GM12892 (cell line): Measurements from ENCODE around the gene FBXW4.

Experiments used
- DNase-seq: peaks from one replicate; pipeline ENCODE4 v3.0.0; 2011; ENCODE audit not compliant: insufficient read length
- FAIRE-seq: peaks from 2 replicates; lab custom pipeline; 2011; peaks lifted over from hg19 to GRCh38; lab: Jason Lieb, UNC
- POLR2A ChIP-seq: IDR thresholded peaks from 2 replicates; pipeline ENCODE4 v1.6.1; 2011; ENCODE audit warnings: low read depth, low read length, control low read depth
- POLR2AphosphoS5 ChIP-seq: IDR thresholded peaks from 2 replicates; pipeline ENCODE4 v1.6.1; 2011; ENCODE audit warnings: low read depth, low read length, control low read depth
- TAF1 ChIP-seq: IDR thresholded peaks from 2 replicates; pipeline ENCODE4 v1.6.1; 2011; ENCODE audit warnings: low read depth, mild to moderate bottlenecking, control low read depth, low read length, borderline replicate concordance

Gene FBXW4

GRCh38 chr10:101569622-101570427, 125.1 kb downstream of the FBXW4 start:
- DNase-seq, result peak; percentile 95
- TF ChIP-seq TAF1 (no peak), POLR2AphosphoS5 (no peak), POLR2A (no peak)
- FAIRE-seq, result peak; percentile 85

- no peak for FAIRE-seq
Observed at GRCh38 chr10:101569323-101569621, 125.7 kb downstream of the FBXW4 start.

DNA sequence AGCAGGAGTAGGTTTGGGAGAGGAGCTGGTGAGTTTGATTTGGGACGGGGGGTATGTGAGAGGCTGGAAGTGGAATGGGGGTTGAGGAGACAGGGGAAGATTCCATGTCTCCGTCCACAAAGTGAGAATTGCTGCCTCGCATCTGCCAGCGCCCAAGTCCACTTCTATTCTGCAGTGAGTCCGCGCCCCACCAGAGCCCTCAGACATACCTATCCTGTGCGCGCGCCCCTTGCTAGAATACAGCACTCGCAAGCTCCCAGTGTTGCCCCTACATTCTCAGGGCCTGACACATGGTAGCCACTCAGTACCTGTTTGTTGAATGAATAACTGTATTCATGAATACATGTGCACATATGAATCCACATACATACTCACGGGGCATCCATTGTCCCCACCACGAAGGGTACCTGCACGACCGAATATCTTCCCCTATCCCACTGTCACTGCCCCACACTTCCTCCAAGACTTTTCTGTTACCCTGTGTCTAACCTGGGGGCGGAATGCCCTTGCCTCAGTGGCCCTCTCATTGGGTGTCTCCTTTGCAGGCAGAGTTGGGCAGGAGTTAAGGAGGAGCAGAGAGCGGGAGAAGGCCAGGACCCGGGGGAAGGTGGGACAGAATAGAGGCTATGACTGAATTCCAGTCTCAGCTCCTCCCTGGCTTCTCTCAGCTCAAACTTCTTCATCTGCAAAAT, 126.8 kb downstream of the FBXW4 start:
- DNase-seq, result no peak
- FAIRE-seq, result no peak
- TF ChIP-seq POLR2A (no peak), POLR2AphosphoS5 (no peak), TAF1 (no peak)

More at GRCh38 chr10:101569323-101569621, 125.7 kb downstream of the FBXW4 start:
- no peak for DNase-seq
- no peak for TF ChIP-seq POLR2A
- TF ChIP-seq TAF1, result no peak
- no peak for TF ChIP-seq POLR2AphosphoS5

DNA sequence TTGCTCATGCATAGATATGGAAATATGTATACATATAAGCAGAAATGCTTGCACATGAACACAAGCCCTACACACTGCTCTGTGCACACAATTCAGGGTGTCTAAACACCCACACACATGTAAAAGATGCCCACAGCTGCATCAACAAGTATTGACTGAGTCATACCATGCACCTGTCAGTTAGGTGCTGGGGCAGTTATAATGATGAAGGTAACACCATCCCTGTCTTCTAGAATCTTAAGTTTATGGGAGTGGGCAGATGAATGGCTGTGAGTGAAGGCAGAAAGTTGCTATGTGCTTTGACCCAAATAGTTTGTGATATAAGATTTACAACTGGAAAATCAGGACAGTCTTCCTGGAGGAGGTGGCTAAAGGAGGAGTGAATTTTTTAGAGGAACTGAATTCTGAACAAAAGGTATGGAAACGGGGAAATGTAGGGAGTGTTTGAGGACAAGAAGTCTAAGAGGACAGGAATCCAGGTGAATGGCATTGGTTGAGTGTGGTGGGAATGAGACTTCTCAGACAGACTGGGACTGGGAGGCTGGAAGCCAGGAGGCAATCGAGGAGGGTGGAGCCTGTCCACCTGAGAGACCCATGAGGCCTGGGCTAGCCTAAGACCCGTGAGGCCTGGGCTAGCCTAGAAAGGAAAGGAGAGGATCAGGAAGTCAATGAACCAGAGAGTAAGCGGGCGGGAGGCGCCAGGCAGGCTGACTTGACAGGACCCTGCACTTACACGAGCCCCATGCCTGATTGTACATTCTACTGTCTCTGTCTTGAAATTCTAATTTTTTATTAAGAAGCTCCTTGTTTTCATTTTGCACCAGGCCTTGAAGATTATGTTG, 127.6 kb downstream of the FBXW4 start:
- no peak for TF ChIP-seq POLR2A
- no peak for TF ChIP-seq POLR2AphosphoS5
- no peak for TF ChIP-seq TAF1
- DNase-seq (no peak), FAIRE-seq (peak; percentile 46)

GRCh38 chr10:101566333-101567164, 128.4 kb downstream of the FBXW4 start:
- no peak for FAIRE-seq
- TF ChIP-seq POLR2A, result no peak
- no peak for TF ChIP-seq POLR2AphosphoS5
- TF ChIP-seq TAF1, result no peak

GRCh38 chr10:101565936-101566332, 129.0 kb downstream of the FBXW4 start:
- DNase-seq (no peak), FAIRE-seq (peak; percentile 69)
- TF ChIP-seq TAF1, result no peak
- no peak for TF ChIP-seq POLR2AphosphoS5
- no peak for TF ChIP-seq POLR2A

More at GRCh38 chr10:101566333-101567164, 128.4 kb downstream of the FBXW4 start:
- no peak for DNase-seq

- TF ChIP-seq POLR2AphosphoS5, result no peak
- no peak for TF ChIP-seq TAF1
- no peak for TF ChIP-seq POLR2A
- DNase-seq, result no peak
- no peak for FAIRE-seq
Observed at GRCh38 chr10:101565370-101565900, 129.5 kb downstream of the FBXW4 start.

DNA sequence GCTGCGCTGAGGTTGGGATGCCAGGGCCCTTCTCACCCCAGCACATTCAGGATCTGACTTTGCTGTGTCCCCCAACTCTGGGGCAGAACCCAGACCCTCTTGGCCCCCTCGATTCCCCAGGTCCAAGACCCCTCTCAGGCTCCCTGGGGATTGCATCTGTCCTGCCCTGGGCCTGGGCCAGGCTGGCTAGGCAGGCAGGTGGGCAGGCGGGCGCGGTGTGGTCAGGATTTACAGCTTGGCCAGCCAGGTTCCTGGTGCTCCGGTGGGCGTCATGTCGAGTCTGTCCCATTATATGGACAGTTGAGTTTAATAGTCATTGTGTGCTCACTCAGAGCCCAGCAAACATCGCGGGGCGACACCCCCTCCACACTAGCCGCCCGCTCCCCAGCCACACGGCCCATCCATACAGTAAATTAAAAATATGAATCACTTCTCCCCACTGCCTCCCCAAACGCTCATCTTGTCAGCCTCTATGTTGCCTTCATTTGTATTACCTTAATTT, 130.4 kb downstream of the FBXW4 start:
- FAIRE-seq (no peak), DNase-seq (no peak)

DNA sequence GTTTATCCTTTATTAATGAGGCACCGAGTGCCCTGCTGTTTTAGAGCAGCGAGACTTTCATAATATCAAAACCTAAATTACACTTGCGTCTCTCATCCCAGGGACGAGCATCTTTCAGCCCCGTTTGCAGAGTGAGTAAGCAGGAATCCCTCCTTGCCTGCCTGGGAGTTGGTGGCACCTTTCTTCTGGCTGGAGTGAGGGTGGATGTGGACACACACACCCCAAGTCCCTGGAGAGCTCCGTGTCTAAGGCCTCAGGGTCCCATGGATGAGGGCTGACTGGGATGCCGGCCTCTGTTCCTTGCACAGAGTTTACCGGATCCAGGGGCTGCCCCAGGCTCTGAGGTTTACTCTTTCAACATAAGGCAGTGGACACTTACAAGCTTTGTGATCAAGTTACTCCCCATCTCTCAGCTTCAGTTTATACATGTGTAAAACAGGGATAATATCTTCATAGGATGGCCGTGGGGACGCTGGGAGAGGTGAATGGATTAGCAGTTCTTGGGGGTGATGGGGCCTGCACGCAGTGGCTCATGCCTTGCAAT, 131.4 kb downstream of the FBXW4 start:
- no peak for DNase-seq

More for the DNA sequence above, 130.4 kb downstream of the FBXW4 start:
- TF ChIP-seq TAF1 (no peak), POLR2A (no peak), POLR2AphosphoS5 (no peak)

GRCh38 chr10:101563007-101563406, 132.0 kb downstream of the FBXW4 start:
- no peak for TF ChIP-seq POLR2AphosphoS5
- TF ChIP-seq POLR2A, result no peak
- no peak for TF ChIP-seq TAF1
- FAIRE-seq (no peak), DNase-seq (no peak)

More for the DNA sequence above, 131.4 kb downstream of the FBXW4 start:
- TF ChIP-seq POLR2AphosphoS5 (no peak), POLR2A (no peak), TAF1 (no peak)
- FAIRE-seq, result no peak

GRCh38 chr10:101562231-101562630, 132.7 kb downstream of the FBXW4 start:
- no peak for DNase-seq
- FAIRE-seq, result no peak
- TF ChIP-seq TAF1 (no peak), POLR2AphosphoS5 (no peak), POLR2A (no peak)
